ENCODE data around the gene TAF7.
"Not testable (repeated sequence)": the region's sequence is repeated elsewhere in the genome, so short reads cannot be mapped to it uniquely, and the experiment has no call there.

The TAF7 gene

GRCh38 chr5:141320225-141321169, at the start of gene TAF7:
TAF7 (minus strand) TSS chr5:141320784; CDS start chr5:141320044, 740 bp downstream.
- DNase-seq: peak; percentile 91 to 94

DNA sequence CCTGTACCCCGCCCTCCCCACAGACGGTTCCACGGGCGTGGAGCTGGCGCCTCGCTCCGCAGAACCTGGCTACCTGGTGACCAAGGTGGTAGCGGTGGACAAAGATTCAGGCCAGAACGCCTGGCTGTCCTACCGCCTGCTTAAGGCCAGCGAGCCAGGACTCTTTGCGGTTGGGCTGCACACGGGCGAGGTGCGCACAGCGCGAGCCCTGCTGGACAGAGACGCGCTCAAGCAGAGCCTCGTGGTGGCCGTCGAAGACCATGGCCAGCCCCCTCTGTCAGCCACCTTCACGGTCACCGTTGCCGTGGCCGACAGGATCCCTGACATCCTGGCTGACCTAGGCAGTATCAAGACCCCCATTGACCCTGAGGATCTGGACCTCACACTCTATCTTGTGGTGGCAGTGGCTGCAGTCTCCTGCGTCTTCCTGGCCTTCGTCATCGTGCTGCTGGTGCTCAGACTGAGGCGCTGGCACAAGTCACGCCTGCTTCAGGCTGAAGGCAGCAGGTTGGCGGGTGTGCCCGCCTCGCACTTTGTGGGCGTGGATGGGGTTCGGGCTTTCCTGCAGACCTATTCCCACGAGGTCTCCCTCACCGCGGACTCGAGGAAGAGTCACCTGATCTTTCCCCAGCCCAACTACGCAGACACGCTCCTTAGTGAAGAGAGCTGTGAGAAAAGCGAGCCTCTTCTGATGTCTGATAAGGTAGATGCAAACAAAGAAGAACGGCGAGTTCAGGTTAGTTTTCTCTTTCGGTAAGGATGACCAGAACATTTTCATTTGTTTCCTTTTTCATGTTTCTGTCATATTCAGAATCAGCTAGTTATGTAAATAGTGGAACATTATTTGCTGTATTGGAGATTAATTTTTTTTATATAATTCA, 45.7 kb upstream of the TAF7 start:
- DNase-seq: no peak

DNA sequence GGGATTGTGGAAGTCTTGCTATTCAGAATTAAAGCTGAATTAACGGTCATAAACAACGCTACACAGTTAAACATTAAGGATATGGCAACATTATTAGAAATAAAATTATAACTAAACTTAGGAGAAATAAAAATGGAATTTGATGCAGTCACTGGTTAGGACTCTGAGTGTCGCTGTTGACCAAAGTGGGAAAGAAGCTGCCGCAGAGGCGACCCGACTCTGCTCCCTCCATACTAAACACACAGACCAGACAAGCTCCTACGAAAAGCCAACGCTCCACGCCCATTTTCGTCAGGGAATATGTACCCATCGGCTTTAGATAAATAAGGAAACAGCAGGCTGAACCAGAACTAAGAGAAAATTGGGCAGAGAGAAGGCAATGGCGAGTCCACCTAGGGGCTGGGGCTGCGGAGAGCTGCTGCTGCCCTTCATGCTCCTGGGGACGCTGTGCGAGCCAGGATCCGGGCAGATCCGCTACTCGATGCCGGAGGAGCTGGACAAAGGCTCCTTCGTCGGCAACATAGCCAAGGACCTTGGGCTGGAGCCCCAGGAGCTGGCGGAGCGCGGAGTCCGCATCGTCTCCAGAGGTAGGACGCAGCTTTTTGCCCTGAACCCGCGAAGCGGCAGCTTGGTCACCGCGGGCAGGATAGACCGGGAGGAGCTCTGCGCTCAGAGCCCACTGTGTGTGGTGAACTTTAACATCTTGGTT, 43.5 kb upstream of the TAF7 start, which contains the start of gene PCDHGA5:
PCDHGA5 (plus strand) TSS at position 211 of the 709 bp plus-strand sequence; CDS start at position 380, 169 bp downstream.
- no peak for DNase-seq

- DNase-seq: no peak
Observed at GRCh38 chr5:141362719-141363118, 42.1 kb upstream of the TAF7 start.

DNA sequence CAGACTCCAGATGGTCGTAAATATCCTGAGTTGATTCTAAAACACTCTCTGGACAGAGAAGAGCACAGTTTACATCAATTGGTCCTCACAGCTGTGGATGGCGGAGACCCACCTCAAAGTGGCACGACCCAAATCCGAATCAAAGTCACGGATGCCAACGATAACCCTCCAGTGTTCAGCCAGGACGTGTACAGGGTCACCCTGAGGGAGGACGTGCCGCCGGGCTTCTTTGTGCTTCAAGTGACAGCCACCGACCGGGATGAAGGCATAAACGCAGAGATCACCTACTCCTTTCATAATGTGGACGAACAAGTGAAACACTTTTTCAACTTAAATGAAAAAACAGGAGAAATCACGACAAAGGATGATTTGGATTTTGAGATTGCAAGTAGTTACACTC, 40.1 kb upstream of the TAF7 start:
- no peak for DNase-seq

- peak in 1 of 2 experiments; percentile 35 for DNase-seq
Observed at GRCh38 chr5:141359790-141360426, 39.3 kb upstream of the TAF7 start, which contains the start of gene PCDHGB2. PCDHGB2 (plus strand) TSS chr5:141359994; CDS start chr5:141360136, 142 bp downstream.

- DNase-seq: no peak
Observed at GRCh38 chr5:141356950-141357349, 36.4 kb upstream of the TAF7 start.

GRCh38 chr5:141356133-141356532, 35.5 kb upstream of the TAF7 start:
- no peak for DNase-seq

- DNase-seq: no peak
Observed at GRCh38 chr5:141355641-141356040, 35.1 kb upstream of the TAF7 start.

DNA sequence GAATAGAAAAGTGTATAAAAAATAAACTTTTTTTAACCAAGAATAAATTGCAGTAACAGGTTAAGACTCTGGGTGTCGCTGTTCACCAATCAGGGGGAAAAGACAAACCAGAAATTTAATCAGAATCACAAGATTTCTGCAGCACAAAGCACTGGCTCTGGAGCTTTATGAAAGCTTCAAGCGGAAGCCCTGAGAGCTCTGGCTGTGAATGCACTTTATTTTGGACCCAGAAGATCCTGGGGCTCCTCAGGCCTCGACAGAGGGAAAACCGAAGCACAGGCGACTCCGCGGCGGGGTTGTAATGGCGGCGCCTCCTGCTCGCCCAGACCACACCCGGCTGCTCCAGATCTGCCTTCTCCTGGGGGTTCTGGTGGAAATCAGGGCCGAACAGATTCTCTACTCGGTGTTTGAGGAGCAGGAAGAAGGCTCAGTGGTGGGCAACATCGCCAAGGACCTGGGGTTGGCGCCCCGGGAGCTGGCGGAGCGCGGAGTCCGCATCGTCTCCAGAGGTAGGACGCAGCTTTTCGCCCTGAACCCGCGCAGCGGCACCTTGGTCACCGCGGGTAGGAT, 34.4 kb upstream of the TAF7 start, which contains the start of gene PCDHGA4:
PCDHGA4 (plus strand) TSS at position 122 of the 570 bp plus-strand sequence; CDS start at position 209, 87 bp downstream.
- peak in 1 of 2 experiments; percentile 13 for DNase-seq

GRCh38 chr5:141351591-141351990, 31.0 kb upstream of the TAF7 start:
- DNase-seq: no peak

GRCh38 chr5:141349917-141350619, 29.5 kb upstream of the TAF7 start, which contains the start of gene PCDHGB1:
PCDHGB1 (plus strand) TSS chr5:141350099; CDS start chr5:141350261, 162 bp downstream.
- no peak for DNase-seq

DNA sequence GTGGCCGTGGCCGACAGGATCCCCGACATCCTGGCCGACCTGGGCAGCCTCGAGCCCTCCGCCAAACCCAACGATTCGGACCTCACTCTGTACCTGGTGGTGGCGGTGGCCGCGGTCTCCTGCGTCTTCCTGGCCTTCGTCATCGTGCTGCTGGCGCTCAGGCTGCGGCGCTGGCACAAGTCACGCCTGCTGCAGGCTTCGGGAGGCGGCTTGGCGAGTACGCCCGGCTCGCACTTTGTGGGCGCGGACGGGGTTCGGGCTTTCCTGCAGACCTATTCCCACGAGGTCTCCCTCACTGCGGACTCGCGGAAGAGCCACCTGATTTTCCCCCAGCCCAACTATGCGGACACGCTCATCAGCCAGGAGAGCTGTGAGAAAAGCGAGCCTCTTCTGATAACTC, 25.4 kb upstream of the TAF7 start:
- DNase-seq: not testable (repeated sequence)

GRCh38 chr5:141345327-141345726, 24.7 kb upstream of the TAF7 start:
- no peak for DNase-seq

DNA sequence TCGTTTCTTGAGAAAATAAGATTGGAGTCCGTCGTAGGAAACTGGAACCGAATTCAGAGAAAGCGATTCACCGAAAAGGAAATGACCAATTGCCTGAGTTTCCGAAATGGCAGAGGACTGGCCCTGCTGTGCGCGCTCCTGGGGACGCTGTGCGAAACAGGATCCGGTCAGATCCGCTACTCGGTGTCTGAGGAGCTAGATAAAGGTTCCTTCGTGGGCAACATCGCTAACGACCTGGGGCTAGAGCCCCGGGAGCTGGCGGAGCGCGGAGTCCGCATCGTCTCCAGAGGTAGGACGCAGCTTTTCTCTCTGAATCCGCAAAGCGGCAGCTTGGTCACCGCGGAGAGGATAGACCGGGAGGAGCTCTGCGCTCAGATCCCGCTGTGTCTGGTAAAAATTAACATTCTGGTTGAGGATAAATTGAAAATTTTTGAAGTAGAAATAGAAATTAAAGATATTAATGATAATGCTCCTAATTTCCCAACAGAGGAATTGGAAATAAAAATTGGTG, 23.4 kb upstream of the TAF7 start:
- DNase-seq: no peak

DNA sequence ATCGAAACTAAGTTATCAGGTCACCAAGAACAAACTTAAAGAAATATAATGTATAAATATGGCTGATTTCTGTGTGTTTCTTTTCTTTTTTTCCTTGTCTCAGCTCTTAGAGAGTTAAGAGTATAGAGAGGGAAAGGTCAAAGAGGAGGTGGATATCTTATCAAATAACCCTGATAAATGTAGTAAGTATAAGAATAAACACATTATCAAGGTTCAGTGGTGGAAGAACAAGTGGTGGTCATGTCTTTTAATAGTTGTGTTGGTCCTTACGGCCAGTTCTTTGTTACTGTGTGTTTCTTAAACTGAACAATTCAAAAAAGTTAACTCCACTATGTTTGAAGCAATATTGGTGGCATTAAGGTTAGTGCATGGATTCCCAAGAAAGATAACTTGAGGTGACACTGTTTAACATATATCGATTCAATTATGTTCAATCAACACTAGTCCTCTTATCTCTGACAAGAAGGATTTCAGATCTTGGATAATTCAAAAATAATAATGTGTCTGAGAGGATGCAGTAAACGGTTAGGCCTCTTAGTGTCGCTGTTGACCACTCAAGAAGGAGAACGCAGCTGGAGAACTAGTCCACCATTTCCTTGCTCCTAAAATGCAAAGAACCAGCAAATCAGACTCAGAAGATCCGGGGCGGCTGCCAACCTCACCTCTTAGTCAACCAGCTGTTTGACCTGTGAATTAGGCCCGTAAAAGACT, 22.8 kb upstream of the TAF7 start, which contains the start of gene PCDHGA3:
PCDHGA3 (plus strand) TSS at position 588 of the 711 bp plus-strand sequence. CDS start 205 bp downstream, outside the sequence.
- DNase-seq: no peak

DNA sequence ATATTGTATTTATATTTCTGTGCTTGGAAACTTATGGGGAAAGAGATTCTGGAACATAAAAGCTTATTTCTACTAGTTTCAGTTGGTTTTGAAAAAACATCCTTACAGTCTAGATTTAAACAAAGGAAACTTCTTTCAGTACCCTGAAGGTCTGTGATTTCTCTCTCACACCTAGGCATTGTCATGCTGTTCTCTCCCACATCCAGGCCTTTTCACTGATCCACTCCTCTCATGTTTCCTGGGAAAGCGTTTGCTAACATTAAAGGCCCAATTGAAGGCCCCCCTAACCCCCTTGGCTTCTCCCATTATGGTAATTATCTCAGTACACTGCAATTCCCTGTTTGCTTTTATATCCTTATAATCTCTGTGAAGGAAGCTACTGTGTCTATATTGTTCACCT, 22.2 kb upstream of the TAF7 start:
- no peak for DNase-seq

- not testable (repeated sequence) for DNase-seq
Observed at GRCh38 chr5:141340781-141341354, 20.3 kb upstream of the TAF7 start.
